GM03348 (cell line): ENCODE results near the gene TTLL11.
"Not testable (repeated sequence)": the region's sequence is repeated elsewhere in the genome, so short reads cannot be mapped to it uniquely, and the experiment has no call there.

Experiments used
- DNase-seq: peaks from one replicate; pipeline ENCODE4 v3.0.0; 2012; ENCODE audit warnings: low spot score

TTLL11 gene

GRCh38 chr9:122080986-122081385, 12.1 kb downstream of the TTLL11 start:
- no peak for DNase-seq

- DNase-seq, result no peak
Observed at GRCh38 chr9:122078557-122078956, 14.6 kb downstream of the TTLL11 start.

- DNase-seq, result no peak
Observed at GRCh38 chr9:122076773-122077172, 16.3 kb downstream of the TTLL11 start.

DNA sequence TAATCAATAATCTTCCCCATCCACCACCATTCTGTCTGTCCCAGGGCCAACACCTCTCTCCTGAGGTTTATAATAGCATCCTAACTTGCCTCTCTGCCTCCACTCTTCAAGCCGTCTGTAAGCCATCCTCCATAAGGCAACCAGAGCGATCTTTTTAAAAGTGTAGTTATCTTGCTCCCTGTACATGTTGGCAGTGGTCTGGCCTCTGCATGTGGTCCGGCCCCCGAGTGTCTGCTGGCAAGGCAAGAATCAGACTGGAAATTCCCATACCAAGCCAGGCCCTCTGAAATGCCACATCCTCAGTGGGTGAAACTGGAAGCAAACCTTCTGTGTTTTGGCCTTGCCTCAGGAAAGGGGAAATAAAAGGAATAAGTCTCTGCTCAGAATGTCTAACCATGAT, 17.0 kb downstream of the TTLL11 start:
- no peak for DNase-seq

DNA sequence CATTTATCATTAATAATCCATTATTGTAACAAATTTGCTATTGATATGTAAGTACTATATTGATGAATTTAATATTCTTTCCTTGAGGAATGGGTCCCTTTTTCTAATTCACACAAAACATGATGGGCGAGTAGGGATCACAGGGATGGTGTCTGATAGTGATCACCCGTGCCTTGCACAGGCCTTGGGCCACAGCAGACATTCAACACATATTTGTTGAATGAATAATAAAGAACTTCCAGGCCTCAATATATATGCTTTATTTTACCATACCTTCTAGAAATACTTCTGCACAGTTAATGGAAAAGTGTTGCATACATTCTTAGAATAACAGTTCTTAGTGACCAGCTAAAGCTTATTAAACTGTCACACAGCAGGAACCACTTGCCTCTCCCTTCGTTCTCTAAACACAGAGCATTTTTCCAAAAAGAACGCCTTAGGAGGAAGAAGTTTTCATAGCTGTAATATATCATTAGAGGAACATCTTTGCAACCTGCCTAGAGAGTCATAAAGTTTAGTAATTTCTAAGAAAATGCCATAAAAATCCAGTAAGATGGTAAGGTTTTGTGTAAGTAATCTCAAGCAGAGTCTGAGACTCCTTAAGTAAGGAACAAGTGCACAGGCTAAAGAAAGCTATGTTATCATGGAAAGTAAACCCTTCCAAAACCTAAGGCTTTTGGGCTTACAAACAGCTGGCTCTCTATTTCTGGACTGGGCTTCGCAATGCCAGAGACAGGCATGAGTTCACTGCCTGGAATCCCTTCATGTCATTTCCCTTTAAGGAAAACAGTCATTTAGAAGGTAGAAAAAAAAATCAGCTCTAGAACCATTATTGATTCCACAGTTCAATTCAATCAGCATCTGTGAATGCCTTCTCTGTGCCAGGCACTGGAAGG, 17.7 kb downstream of the TTLL11 start:
- peak; percentile 45 for DNase-seq

- peak; percentile 27 for DNase-seq
Observed at GRCh38 chr9:122071715-122072114, 21.4 kb downstream of the TTLL11 start.

DNA sequence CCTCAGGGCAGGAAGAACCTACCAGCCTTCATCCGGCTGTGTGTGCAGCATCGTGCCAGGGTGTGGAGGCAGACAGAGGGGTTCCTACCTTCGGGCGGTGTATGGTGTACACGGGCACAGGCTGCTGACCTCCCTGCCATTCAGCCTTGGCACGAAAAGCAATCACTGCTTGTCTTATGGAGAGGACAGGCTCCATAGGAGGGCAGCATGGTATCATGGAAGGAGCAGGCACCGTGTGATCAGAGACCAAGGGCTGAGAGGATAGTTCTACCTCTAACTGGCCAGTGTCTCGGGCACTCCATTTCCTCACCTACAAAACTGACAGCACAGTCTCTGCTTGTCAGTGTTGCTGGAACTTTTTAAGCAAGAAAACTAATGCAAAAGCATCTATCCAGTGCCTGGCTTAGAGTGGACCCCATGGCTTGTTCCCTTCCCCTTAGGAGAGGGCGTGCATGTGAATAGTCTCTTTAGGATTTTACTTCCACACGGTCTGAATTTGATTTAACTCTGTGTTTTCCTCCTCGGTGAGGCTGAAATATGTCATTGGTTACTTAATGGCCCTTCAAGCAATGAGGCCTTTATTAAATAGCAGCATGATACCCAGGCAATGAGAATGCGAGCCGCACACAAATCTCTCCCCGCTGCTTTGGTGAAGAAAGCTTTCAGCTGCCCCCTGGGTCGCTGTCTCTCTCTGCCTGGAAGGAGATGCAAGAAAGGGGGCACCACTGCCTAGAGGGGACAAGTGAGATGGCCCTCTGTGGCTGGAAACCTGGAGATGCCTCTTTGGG, 22.2 kb downstream of the TTLL11 start:
- DNase-seq, result no peak

DNA sequence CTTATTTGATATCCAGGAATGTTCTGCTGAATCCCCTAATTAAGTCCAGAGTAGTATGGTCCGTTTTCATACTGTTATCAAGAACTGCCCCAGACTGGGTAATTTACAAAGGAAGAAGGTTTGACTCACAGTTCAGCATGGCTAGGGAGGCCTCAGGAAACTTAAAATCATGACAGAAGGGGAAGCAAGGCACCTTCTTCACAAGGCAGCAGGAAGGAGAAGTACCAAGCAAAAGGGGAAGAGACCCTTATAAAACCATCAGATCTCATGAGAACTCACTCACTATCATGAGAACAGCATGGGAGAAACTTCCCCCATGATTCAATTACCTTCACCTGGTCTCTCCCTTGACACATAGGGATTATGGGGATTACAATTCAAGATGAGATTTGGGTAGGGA, 26.4 kb downstream of the TTLL11 start:
- not testable (repeated sequence) for DNase-seq

DNA sequence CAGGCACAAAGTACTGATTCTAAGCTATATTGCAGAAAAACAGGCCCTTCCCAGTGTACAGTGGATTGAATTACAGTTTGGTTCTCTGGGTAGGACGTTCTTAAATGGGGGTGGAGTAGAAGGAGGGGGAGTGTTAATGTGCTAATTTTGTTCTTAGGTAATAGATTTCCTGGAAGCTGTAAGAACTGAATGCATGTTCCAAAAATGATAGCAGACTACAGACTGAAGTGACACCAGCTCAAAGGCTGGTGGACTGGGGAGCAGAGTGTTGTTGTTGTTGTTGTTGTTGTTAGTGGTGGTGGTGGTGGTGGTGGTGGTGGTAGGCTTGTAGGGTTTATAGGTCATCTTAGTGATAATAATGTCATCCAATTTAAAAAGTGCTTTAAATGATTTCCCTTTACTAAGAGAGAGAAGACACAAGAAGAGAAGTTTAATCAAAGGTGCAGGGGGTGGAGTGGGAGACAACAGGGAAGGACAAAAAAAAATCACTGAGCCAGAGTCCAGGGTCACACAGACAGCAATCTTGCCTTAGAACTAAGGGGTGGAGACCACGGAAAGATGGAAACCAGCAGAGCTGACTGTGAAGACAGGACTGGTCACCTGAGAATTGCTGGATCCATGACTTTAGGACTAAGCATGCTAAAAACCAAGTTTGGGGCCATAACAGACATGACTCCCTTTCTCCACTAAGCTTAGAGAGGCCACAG, 27.0 kb downstream of the TTLL11 start:
- no peak for DNase-seq

DNA sequence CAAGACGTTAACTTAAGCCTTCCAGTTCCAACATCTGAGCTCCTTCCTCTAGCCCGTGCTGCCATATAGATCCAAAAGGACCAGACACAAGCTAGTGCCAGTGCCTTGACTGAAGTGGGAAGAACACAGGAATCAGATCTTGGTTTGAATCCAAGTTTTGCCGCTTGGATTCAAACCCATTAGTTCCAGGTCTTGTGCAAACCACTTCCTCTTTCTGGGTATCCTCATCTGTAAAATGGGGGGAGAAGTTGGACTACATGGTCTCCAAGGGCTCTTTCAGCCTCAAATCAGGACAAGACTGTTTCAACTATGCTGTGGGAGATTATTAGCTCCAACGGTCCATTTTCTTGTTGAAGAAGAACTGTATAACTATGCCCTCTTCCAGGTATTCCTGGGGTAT, 32.6 kb downstream of the TTLL11 start:
- no peak for DNase-seq

DNA sequence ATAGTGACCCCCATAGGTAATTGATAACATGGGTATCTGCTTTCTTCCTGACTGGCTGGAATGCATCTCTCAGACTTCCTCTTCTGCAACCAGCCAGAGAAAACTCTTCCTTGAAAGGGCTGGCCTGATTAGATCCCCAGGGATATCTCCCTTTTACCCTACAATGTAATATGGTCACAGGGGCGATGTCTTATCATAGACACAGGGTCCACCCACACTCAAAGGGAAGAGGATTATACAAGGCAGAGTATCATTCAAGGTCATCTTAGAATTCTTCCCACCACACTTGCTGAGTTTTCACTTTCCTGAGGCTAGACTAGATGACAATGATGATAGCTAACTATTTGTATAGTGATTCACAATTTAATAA, 33.2 kb downstream of the TTLL11 start:
- DNase-seq, result no peak

DNA sequence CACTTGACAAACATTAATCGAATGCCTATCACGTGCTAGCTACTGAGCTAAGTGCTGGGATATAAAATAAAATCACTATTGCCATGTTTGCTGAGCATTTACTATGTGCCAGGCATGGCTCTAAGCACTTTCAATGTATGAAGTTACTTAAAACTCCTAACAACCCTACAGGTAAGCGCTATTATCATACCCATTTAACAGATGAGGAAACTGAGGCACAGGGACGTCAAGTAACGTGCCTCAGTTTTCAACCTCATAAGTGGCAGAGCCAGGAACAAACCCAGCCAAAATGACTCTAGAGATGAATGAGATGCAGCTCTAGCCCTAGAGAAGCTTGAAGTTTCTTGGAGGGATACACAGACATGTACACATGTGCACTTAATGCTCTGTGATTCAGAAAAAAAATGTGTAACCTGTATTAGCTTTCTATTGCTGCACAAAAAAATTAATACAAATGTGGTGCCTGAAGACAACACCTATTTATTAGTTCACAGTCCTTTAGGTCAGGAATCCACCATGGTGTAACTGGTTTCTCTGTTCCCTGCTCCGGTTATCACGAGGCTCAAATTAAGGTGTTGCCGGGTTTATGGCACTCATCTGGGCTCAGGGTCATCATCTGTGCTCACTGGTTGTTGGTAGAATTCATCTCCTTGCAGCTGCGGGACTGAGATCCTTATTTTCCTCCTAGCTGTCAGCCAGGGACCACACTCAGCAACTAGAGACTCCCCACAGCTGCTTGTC, 33.7 kb downstream of the TTLL11 start:
- no peak for DNase-seq

DNA sequence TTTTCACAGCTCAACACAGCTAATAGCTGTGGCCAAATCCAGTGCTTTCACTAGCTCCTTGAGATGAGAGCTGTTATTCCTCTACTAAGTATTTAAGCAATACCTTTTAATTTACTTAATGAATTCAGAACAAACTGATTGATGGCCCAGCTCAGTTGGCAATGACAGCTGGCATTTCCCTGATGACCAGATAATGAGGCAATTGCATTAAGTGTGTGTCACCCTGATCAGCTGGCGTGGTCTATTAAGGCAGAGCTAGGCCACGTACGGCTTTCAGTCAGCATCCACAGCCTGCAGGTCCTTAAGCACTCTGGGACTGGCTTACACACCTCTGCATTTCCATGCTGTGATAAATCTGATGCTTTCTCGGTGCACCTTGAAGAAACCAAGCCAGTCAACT, 34.4 kb downstream of the TTLL11 start:
- no peak for DNase-seq

DNA sequence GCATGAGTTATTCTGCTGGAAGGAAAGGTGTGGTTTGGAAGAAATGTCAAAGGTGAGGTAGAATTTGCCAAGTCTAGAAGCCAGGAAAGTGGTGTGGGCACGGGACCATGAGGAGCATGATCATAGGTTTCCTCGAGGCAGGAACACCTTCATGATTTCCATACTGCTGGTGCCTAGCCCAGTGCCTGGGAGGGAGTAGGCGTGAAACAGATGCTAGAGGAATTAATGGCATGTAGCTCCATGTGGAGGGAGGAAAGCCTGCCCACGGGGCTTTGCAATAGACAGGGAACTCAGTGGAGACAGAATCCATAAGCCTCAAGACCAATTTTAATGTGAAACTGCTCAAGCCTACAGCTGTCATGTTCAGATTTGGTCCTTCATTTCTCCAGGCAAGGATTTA, 35.1 kb downstream of the TTLL11 start:
- no peak for DNase-seq

GRCh38 chr9:122057211-122057610, 35.9 kb downstream of the TTLL11 start:
- no peak for DNase-seq

DNA sequence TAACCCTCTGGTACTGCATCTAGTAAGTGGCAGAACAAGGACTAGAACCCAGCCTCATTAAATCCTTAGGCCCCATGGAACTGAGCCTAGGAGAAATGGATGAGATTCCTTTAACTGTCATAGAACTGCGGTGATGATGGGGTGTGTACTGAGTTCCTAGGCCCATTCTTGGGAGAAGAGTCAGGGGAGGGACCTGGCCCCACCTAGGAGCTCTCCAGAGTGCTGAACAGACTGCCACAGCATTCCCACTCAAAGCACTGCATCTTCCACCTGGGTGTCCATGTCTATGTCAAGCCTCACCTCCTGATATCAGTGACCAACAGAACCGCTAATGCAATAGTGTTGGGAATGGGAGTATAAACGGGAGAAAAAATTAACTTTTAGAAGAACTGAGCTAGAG, 36.6 kb downstream of the TTLL11 start:
- DNase-seq, result no peak

DNA sequence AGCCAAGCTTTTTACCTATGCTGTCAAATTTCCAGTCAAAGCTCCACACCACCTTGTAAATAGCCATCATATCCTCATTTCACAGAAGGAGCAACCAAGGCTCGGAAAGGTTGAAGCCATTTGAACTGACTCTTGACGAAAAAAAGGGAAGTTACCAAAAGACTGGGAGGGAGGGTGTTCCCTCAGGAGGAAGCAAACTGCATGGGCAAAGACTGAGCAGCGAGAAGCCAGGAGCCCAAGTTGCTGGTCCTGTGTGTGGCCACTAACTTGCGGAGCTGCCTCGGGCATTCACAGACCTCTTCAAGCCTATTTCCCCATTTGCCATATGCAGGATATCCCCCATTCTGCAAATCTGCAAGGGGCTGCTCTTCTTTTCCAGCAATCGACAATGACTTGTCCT, 37.4 kb downstream of the TTLL11 start:
- no peak for DNase-seq

- DNase-seq, result peak; percentile 89
Observed at GRCh38 chr9:122053567-122054350, 39.3 kb downstream of the TTLL11 start.

- peak; percentile 61 for DNase-seq
Observed at GRCh38 chr9:122053064-122053463, 40.0 kb downstream of the TTLL11 start.

- DNase-seq, result peak; percentile 54
Observed at GRCh38 chr9:122051351-122052321, 41.5 kb downstream of the TTLL11 start.
